Fibroblast of upper back skin (primary cell): Measurements from ENCODE around the gene MOB2.

Experiments
- DNase-seq: peaks from one replicate; pipeline ENCODE4 v3.0.0-alpha.2; 2013

Gene MOB2, protein sequence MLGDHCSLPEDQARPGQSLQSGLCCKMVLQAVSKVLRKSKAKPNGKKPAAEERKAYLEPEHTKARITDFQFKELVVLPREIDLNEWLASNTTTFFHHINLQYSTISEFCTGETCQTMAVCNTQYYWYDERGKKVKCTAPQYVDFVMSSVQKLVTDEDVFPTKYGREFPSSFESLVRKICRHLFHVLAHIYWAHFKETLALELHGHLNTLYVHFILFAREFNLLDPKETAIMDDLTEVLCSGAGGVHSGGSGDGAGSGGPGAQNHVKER

DNA sequence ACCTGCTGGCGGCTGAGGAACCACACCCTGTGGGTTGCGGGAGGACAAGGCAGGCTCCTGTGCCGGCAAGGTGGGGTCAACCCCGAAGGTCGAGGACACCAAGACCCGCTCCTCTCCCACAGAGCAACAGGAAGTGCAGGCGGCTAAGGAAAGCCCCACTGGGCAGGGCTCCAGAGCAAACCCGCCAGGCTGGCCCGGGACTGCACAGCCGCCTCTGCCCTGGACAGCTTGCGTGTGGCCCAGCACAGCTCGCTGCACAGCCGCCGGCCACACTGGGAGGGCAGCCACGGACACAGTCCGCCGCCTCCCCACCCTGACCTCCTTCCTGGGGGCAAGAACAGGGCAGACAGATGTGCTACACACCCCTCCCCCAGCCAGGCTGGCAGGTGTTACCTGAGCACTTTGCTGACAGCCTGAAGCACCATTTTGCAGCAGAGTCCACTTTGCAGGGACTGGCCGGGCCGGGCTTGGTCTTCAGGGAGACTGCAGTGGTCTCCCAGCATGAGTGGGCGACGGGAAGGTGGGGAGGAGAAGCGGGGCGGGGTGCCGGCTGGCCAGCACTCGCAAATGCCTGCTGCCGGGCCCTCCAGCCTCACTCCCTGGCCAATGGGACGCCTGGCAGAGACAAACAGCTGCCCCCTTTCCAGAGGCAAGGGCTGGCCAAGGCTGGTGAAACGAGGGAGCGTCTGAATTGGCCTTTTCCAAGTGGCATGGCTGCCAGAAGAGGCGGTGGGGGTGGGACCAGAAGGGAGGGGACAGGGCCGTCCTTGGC lies at the start of gene MOB2:
TSS of gene MOB2 (minus strand) at position 726 of the 772 bp plus-strand sequence. CDS start at position 503, 223 bp downstream.
- DNase-seq: no peak

DNA sequence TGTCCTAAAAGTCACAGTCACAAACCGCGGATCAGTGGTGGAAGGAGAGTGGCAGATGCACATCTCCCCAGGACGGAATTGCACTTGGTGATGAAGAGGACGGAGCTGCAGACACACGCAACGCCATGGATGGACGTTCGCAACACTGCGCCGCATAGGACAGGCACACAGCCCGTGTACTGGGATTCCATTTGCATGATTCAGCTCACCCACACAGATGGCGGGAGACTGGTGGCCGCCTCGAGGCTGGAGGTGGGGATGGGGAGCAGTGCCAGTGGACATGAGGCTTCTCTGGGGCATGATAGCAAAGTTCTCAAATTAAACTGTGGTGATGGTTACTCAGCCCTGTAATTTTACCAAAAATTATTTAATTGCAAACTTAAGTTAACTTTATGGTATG lies 48.1 kb upstream of the MOB2 start:
- DNase-seq: no peak

DNA sequence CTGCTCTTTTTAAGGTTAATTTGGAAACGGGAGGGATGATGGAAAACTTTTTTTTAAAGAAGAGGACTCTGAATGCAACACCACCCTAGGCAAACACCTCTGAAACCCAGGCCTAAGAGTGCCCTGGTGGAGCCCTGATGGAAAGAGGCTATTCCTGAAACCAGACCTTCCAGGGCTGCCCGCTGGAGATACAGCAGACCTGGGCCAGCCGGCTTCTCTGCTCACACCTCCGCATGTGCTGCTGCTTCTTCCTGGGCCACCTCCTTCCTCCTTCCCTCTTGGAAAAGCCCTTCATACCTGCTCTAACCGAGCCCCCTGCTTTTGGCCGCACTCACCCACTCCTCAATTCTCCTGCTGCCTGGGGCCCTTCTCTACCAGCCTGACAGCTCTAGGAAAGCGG lies 47.6 kb upstream of the MOB2 start:
- DNase-seq: no peak

DNA sequence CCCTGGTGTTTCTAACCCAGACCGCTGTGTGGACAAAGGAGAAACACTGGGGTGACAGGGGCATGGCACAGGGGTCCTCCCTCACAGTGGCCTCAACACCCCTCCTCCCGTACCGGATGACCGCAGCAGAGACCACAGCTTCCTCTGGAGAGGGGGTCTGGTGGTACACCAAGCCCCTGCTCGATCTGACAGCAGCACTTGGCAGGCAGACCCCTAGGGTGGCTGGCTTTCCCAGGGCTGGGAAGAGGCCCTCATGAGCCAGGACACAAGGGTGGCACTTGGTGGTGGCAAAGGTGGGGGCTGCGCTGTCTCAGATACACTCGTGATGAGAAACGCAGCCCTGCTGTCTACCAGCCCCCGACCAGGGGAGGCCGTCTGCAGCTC lies 46.8 kb upstream of the MOB2 start:
- DNase-seq: no peak

DNA sequence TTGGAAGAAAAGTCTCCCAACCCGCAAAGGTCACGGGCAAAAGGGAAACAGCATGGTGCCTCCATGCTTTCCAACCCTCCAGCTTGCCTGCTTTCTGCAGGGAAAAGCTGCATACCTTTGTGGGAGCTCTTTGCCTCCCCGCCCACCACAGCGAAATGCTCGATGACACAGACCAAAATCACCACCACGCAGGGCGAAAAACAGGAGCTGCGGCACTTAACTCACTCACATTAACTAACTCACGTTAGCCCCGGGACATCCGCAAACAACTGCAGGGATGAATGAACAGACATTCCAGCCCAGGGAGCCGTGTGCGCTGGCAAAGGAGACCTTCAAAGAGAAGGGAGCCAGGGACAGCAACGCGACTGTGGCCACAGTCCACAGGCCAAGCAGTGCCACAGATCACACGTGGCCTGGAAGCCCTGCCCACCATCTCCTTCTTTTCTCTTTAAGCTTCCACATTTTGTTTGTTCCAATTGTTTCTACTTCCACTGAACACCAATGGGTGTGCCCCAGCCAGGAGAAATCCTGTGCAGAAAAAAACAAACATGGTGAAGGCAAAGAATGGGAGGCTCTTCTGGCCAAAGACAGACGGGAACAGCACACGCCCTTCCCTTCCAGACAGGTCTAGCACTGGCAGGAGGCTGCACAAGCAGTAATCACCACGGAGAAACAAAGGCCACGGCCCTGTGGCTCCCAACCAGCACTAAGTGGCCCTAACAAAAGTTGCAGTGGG lies 46.2 kb upstream of the MOB2 start:
- DNase-seq: peak; percentile 13

DNA sequence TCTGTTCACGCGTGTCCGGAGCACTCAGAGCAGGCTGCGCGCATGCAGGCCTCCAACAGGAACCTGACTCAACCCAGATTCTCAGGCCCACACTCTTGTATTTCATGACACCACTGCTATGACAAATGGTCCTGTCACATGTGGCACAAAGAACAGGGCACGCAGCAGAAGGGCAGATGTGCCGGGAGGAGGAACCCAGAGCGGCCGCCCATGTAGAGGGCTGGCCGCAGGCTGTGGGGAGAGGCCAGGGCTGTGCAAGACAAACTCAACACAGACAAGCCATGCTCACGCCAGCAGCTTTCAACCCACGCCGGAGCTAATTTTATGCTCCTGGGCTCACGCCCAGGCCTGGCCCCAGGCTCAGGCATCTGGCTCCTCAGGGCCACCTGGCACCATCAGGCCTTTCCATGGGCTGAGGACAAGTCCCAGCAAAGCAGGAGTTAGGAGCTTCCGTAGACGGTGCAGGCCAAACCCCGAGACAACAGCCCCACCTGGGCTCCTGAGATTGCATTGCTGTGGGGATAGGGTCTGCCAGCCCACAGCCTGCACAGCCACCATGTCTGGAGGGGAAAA lies 45.5 kb upstream of the MOB2 start:
- DNase-seq: peak; percentile 14

DNA sequence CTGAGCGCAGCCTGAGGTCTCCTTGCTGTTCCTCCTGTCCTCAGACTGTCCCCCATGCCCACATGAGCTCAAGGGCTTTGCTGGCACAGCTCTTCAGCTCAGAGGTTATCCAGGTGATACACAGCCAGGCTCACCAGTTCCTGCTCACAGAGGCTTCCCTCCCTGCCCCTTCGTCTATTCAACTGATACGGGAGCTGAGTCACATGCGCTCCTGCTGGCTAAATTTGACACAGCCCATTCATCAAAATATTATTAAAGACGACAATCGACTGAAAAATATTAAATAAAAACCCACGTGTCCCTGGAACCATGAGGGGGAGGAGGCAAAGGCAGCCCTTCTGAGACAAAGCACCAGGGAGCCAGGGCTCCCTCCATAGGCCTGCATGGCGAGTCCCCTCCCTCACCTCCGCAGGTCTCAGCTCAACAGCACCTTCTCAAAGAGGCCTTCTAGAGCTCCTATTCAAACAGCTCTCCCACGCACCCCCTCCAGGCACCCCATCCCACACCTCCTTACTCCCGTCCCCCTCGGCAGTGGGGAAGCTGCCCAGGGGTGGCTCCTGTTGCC lies 45.0 kb upstream of the MOB2 start:
- no peak for DNase-seq

DNA sequence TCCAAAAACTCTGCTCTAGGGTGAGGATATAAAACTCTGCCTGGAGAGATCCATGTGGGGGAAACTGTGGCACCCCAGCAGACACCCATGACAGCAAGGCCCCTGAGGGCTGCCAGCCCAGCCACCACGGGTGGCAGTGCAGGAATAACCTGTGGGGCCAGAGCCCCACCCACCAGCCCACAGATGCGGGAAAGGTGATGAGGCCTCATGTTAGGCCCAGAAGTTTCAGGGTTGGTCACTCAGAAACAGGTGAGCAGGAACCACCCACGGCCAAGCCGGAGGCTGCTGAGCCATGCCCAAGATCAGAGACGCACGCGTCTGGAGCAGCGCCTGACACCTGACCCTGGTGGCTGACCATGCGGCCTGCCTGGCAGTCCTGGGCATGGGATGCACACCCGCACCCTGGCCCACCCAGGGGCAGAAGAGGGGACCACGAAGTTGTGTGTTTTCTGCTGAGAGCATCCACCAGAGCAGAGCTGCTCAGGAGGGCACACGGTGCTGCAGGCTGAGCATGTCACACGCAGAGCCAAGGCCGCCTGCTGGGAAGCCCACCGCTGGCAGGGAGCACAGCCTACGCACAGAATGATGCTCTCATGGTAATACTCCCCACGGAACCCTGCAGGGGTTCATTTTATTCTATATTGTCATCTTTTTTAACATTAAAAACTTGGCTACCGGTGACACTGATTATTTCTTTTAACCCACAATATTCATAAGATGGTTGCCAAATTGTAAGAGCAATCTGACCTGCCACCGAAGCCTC lies 44.3 kb upstream of the MOB2 start:
- DNase-seq: no peak

DNA sequence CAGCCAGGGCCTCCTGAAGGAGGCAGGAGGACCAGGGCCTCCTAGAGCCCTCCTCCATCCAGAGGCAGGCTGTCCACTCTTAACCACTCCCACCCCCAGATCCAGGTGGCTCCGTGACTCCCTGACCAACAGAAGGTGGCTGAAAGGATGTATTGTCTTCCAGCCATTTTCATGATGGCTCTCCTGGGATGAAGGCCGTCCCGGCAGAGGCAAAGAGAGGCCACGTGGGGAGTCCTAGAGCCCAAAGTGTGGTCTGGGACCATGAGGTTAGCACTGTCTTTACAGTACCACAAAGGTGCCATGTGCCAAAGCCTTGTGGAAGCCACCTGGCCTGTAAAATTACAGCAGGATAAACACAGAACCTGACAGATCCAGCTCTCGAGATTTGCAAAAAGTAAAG lies 43.2 kb upstream of the MOB2 start:
- no peak for DNase-seq

DNA sequence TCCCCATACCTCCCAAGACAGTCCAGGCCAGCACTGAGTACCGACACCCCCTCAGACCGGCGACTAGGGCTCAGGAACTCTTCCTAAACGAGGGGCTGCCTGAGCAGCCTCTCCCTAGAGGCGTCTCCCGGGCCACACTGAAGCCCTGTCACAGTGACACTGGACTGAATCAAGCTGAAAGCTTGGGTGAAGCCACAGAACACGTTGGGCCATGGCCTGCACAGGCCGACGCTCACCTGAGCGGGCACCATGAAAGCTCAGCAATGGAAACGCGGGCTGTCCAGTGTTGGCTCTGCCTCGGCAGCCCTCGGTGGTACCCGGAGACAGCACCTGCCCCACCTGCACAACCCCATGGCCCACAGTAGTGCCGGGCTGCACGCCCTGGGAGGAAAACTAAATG lies 42.7 kb upstream of the MOB2 start:
- no peak for DNase-seq

DNA sequence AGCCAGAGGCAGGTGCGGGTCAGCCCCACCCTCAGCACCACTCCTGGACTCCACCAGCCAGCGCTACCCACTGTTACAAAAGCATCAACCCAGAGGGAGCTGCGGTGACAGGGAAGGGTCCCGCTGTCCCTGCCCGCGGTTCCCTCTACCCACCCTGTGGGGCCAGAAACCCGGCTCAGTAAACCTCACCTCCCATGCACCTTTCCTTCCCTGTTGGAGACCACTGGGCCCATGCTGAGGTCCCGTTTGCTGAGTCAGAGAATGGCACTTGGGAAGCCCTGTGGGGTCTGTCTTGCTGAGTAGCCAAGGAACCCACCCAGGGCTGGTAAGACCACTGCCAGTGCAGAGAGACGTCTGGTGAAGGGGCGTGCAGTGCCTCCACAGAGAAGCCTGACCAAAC lies 42.1 kb upstream of the MOB2 start:
- DNase-seq: no peak

DNA sequence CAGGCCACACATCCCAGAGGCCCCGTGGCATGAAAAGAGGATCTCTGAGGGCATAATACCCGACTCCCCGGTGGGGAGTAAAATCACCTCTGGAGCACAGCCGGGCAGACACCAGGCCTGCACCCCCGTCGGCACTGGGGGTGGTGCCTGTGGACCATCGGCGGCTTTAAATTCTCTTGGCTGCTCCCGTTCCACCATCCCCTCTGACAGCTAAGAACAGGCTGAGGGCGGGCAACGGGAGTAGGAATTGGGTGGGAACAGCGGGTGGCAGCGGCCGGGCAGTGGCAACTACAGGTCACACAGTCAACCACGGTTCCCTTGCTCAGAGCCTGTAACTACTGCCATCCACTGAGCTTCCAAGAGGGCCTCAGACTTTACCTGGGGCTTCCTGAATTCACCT lies 40.2 kb upstream of the MOB2 start:
- DNase-seq: no peak

DNA sequence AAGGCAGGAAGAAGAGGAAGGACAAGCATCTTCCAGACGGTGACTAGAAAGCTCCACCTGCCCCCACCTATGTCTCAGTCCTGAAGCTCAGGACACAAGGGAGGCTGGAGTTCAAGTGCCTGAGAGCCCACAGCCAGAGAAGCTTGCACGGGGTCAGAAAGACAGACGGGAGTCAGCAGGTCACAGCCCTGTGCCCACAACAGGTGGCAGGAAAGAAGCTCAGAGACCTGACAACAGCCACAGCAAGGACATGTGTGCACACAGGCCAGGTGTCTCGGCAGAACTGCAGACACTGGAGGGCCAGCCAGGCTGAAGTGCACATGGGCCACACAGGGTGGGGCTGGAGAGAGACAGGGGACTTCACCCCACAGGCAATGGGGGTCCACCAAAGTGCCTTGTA lies 37.2 kb upstream of the MOB2 start:
- no peak for DNase-seq

DNA sequence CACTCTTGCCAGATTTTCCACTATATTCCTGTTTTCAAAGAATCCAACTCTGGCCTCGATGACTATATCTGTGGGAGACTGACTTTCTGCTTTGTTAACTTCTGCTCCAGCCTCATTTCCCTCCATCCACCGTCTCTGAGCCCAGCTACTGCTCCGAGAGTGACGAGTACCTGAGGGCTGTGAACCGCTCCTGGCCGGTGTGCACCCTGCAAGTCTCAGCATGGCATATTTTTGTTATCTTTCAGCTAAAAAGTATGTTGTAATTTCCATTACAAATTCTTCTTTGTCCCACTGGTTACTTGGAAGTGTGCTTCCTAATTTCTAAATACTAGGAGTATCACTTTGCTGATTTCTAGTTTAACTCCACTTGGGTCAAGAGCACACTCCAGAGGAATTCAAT lies 36.5 kb upstream of the MOB2 start:
- DNase-seq: no peak

DNA sequence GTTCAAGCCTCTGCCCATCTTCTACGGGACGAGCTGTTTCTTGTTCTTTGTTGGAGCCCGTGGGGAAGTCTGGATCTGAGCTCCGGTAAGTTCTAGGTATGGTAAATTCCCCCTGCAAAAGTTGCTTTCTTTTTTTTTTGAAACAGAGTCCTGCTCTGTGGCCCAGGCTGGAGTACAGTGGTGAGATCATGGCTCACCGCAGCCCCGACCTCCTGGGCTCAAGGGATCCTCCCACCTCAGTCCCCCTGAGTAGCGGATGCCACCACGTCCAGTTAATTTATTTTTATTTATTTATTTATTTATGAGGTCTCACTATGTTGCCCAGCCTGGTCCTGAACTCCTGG lies 35.5 kb upstream of the MOB2 start:
- DNase-seq: no peak

DNA sequence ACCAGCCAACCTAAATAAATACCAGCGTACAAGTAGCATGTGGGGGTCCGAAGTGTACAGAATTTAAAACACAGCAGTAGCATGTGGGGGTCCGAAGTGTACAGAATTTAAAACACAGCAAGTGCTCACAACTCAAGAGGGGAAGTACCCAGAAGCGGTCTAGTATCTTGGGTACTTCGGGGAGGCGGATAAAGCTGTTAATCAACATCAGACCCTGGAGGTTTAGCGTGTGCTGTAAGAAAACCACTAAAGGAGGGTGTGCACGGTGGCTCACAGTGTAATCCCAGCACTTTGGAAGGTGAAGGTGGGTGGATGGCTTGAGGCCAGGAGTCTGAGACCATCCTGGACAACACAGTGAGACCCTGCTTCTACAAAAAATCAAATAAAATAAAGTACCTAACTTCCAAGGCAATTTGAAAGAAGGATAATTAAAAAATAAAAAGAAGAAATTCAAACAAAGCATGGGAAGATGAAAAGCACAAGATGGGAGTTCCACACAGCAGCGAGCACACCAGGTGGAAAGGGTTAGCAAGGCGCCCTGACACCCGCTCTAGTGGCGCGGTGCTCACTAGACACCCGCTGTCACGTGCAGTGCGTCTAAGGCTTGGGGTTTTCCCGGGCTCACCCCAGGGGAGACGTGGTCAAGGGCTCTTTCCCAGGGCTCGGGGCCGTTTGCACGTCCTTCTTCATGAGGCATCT lies 35.0 kb upstream of the MOB2 start:
- no peak for DNase-seq

DNA sequence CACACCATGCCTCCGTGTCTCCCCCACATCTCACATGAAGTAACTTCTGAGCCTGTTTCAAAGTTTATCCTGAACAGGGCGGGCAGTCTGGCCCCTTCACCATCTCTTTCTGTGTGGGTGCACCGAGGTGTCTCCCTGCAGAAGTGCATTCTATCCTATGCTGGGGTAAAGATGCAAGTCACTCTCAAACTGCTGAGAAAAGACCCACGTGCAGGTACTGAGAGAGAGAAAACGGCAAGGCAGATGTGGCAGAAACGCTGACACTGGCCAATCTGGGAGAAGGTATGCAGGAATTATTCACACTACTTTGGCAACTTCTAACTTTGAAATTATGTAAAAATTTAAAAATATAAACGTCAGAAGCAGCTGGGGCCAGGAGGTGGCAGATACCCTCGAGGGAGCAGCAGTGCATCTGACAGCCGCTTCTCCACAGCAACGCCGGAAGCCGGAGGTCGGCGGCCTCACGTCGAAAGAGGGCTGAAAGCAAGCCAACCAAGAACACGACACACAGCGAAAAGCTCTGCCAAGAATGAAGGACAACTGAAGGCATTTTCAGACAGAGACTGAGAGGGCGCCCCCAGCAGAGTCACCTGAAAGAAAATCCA lies 34.2 kb upstream of the MOB2 start:
- DNase-seq: no peak

DNA sequence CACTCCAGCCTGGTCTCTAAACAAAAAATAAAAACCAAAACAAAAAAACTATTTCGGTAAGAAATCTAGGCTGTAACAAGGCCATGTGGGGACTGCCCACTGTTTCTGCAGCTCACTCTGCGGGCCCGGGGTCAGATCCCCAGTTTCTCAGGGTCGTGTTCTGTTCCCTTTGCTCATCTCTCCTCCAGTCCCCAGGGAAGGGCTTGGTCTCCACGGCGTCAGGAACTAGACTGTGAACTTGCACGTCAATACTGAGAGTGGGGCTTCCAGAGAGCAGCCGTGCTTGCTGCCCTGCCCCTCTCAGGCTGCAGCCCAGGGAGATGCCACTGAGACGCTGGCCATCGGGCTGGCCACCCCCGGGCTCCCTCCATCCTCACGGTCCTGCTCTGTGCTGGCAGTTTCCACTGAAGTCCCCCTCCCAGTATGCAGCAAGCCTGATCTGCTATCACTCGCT lies 33.7 kb upstream of the MOB2 start:
- DNase-seq: no peak

DNA sequence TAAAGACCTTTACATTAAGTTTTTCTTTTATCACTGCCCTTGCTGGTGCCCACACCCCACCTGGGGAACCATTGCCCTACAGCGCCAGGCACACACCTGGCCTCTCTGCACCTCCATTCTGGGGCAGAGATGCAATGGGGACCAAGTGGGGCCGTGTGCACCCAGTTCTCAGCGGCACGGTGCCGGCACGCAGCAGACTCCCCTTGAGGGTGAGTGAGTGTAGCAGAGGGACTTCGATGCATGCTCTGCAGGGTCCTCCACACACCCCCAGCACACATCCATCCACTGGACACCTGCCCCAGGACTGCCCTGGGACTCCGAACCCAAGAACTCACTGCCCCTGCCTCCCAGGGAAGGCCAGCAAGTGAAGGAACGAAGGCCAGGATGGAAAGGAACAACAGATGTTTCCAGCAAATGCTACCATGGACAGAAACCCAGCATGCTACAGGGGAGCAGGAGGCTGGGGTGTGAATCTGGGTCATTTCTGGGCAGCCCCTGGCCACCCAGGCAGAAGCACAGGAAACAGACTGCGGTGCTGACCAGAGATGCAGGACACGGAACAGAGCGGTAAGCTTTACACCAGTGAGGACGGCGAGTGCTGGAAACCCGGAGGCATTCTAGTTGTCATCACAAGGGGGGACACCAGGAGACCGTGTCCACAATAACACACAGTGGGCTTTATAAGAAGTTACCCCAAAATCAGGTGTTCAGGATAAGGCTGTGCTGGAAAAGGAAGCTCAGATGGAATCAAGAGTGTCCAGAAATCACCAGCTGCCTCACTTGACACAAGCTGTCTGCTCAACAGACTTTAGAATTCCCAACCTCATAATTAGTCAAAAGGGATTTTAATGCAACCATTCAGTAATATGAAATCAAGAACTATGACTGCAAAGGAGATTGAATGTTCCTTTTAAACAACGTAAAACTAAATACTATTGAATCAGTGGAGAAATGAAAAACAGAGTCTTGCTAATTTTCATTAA lies 32.7 kb upstream of the MOB2 start:
- no peak for DNase-seq

DNA sequence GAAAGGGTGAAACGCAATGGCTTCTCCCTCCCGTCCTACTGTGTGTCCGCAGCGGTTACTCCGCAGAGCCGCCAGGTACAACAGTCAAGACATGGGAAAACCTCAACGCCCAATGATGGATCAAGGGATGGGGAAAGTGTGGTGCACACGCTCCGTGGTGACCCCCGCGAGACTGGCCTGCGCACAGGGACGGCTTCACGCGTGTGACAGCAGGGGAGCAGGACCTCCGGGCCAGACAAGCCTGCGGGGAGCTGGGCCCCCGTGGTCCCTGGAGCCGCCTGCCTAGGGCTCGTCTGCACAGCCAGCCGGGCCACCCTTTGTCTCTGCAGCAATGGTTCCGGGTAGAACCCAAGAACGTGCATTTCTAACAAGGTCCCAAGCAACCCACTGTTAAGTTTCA lies 31.7 kb upstream of the MOB2 start:
- DNase-seq: no peak
